Gastroesophageal sphincter (tissue), 4 donors: ENCODE data around the gene POC1A. TPM values are rescaled to one million over a fixed set of nuclear protein-coding genes. Genes with fewer than 3 reads are reported as not detected.
A peak's percentile ranks its signal among the peaks of the same experiment; 100 is the strongest.

Source experiments
- ATAC-seq: fragments of 150-250 bp; one replicate; pipeline ENCODE4 v1.9.1; 2016; ENCODE audit warnings: mild to moderate bottlenecking, moderate library complexity
- H3K27ac ChIP-seq, 4 donors: fragments of 200-600 bp; sonication (generic) in 3 of 4; 1 replicate in 3 of 4; 2 replicates in 1 of 4; pipeline ENCODE4 v1.5.1; 2016 to 2019
- H3K27me3 ChIP-seq: fragments of 200-600 bp; sonication (generic); one replicate; pipeline ENCODE4 v1.5.1; 2019
- H3K36me3 ChIP-seq, 2 donors: fragments of 200-600 bp; sonication (generic); one replicate each; pipeline ENCODE4 v1.5.1; 2019; ENCODE audit warnings: control low read depth in 1 of 2
- H3K4me1 ChIP-seq, 3 donors: fragments of 200-600 bp; sonication (generic); 1 replicate in 2 of 3; 2 replicates in 1 of 3; pipeline ENCODE4 v1.5.1; 2016 to 2019; ENCODE audit warnings: control low read depth in 2 of 3
- H3K4me3 ChIP-seq, 2 donors: fragments of 200-600 bp; sonication (generic); one replicate each; pipeline ENCODE4 v1.5.1; 2019; ENCODE audit warnings: mild to moderate bottlenecking in 1 of 2, moderate library complexity in 1 of 2
- H3K9me3 ChIP-seq, 3 donors: fragments of 200-600 bp; sonication (generic); one replicate each; pipeline ENCODE4 v1.5.1; 2017 to 2019; ENCODE audit warnings: control low read depth in 2 of 3
- CTCF ChIP-seq, 4 experiments: fragments of 200-600 bp in 2 of 4; fragments of 450-650 bp in 2 of 4; sonication (generic) in 1 of 4; IDR thresholded peaks; one replicate each; pipeline ENCODE4 v1.5.1; 2017 to 2019; ENCODE audit warnings: antibody characterized with exemption in 4 of 4, mild to moderate bottlenecking in 2 of 4, moderate library complexity in 2 of 4
- EP300 ChIP-seq: sonication (generic); formaldehyde crosslinking; IDR thresholded peaks from one replicate; pipeline ENCODE4 v1.6.1; 2017; ENCODE audit warnings: antibody characterized with exemption, mild to moderate bottlenecking
- POLR2A ChIP-seq, 2 donors: fragments of 450-650 bp; IDR thresholded peaks; one replicate each; pipeline ENCODE4 v1.6.1; 2017; ENCODE audit warnings: antibody characterized with exemption in 2 of 2, mild to moderate bottlenecking in 2 of 2, moderate library complexity in 1 of 2
- POLR2AphosphoS5 ChIP-seq: sonication (generic); formaldehyde crosslinking; IDR thresholded peaks from one replicate; pipeline ENCODE4 v1.6.1; 2017; ENCODE audit warnings: antibody characterized with exemption
- WGBS, 2 donors: methylation state at CpG; one replicate each; pipeline ENCODE4 v1.1.5; 2018; ENCODE audit warnings: low coverage in 1 of 2; 5-methylcytosine and 5-hydroxymethylcytosine counted together
- total RNA-seq, 4 donors: library from RNA; depleted of rRNA; stranded (reverse); fragments of >200 nt; gene quantifications; one replicate each; pipeline ENCODE4 v1.1.0, GENCODE V29; 2016

The POC1A gene
- total RNA-seq, 4 donors from 2014 or later, result 0.73 to 1.7 (median 0.93) TPM

- no peak for ATAC-seq
- Histone ChIP-seq H3K27me3 (no peaks in the 10 kb centered on the region), H3K4me3 (no peak overlapping the region), H3K36me3 (no peaks in the 10 kb centered on the region), H3K4me1 (peaks cover 0 to 28% (median 9%) of the 10 kb centered on the region in 3 donors), H3K9me3 (no peaks in the 10 kb centered on the region), H3K27ac (peak overlapping the region in 3 of 4 donors; percentile 80 to 83 (median 81))
- 80 to 100% methylated on average over 1 to 2 of the region's 4 CpGs for WGBS, 2 donors
- TF ChIP-seq POLR2A (IDR thresholded peaks at IDR 0.05) (no peak), EP300 (no peak)
Measured at GRCh38 chr3:52069855-52070254, 84.4 kb downstream of the POC1A start.

DNA sequence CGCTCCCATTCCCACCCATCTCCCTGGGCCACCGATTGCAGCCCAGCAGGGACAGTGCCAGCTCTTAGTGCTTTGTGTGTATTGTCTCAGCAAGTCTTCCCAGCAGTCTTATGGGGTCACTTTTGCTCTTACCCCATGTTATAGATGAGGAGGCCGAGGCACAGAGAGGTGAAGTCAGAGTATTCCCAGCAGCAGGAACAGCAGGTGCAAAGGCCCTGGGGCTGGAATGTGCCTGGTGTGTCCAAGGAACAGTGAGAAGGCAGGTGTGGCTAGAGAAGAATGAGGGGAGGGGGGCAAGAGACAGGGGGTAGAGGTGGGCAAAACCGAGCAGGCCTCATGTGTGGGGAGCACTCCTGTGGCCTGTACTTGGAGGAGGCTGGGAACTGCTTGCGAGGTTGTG, 85.1 kb downstream of the POC1A start:
- H3K4me3 ChIP-seq, result no peak overlapping the region
- ATAC-seq, result no peak
- no peaks in the 10 kb centered on the region for H3K36me3 ChIP-seq
- TF ChIP-seq POLR2A (IDR thresholded peaks at IDR 0.05) (no peak), CTCF (IDR thresholded peaks at IDR 0.05) (no peak), EP300 (no peak), POLR2AphosphoS5 (no peak)
- 77 to 100% methylated on average over 1 to 3 of the region's 5 CpGs for WGBS, 2 donors
- H3K27me3 ChIP-seq, result no peaks in the 10 kb centered on the region
- no peak overlapping the region for H3K27ac ChIP-seq
- peaks cover 0 to 28% (median 9%) of the 10 kb centered on the region in 3 donors for H3K4me1 ChIP-seq
- H3K9me3 ChIP-seq, result no peaks in the 10 kb centered on the region

DNA sequence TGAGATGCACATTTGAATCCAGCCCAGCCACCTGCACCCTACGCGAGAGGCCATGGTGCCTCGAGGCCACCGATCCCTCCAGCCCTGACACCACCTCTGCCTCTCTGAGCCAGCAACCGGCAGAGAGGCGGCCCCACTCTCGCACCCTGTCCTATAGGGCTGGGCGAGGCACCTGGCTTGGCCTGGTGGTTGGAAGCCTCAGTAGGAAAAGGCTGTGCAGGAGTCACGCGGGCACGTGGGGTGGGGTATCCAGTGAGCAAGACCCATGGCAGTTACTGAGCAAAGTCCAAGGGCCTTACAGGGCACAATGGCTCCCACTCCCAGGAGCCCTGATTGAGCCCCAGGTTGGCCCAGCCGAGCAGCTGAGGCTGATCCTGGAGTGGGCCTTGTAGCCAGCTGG, 85.5 kb downstream of the POC1A start:
- Histone ChIP-seq H3K27me3 (no peaks in the 10 kb centered on the region), H3K36me3 (no peaks in the 10 kb centered on the region), H3K4me3 (no peak overlapping the region), H3K9me3 (no peaks in the 10 kb centered on the region), H3K4me1 (peaks cover 0 to 28% (median 9%) of the 10 kb centered on the region in 3 donors), H3K27ac (no peak overlapping the region)
- TF ChIP-seq EP300 (no peak), POLR2A (IDR thresholded peaks at IDR 0.05) (no peak), POLR2AphosphoS5 (no peak), CTCF (IDR thresholded peaks at IDR 0.05) (no peak)
- no CpG with 5 or more reads among the region's 12 CpGs for WGBS, 2 donors
- no peak for ATAC-seq

DNA sequence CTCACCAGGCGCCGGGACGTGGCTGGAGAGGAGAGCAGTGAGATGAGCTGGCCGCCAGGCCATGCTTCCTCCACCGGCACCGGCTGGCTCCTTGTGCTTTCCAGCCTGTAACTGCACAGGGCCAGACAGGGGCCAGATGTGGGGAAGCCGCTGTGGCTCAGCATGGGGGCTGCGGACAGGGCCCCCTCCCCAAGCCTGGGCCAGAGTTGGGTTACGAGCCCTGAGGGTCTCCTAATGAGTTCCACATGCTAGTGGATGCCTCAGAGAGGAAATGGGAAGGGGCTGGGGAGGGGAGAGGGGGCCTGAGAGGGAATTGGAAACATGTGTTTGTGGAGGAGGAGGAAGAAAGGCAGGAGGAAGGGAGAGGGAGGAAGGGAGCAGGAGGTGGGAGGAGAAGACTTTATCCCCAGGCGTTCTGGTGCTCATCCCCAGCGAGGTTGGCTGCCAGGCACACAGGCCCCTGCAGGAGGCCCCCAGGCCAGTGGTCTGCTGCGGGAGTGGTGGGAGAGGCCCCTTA, 86.1 kb downstream of the POC1A start:
- Histone ChIP-seq H3K27me3 (no peaks in the 10 kb centered on the region), H3K4me1 (peaks cover 0 to 28% (median 9%) of the 10 kb centered on the region in 3 donors), H3K27ac (no peak overlapping the region), H3K9me3 (no peaks in the 10 kb centered on the region), H3K36me3 (no peaks in the 10 kb centered on the region), H3K4me3 (no peak overlapping the region)
- WGBS, 2 donors, result 62 to 89% methylated on average over 3 to 6 of the region's 12 CpGs
- ATAC-seq, result no peak
- TF ChIP-seq CTCF (IDR thresholded peaks at IDR 0.05) (no peak), POLR2AphosphoS5 (no peak), EP300 (no peak)

GRCh38 chr3:52067526-52067925, 86.7 kb downstream of the POC1A start:
- no peak overlapping the region for H3K27ac ChIP-seq
- ATAC-seq, result no peak

More at GRCh38 chr3:52067526-52067925, 86.7 kb downstream of the POC1A start:
- TF ChIP-seq POLR2AphosphoS5 (no peak), CTCF (IDR thresholded peaks at IDR 0.05) (no peak), EP300 (no peak), POLR2A (IDR thresholded peaks at IDR 0.05) (no peak)
- H3K9me3 ChIP-seq, result no peaks in the 10 kb centered on the region
- H3K36me3 ChIP-seq, result no peaks in the 10 kb centered on the region
- WGBS, 2 donors, result 73 to 88% methylated on average over 3 of the region's 4 CpGs
- no peak overlapping the region for H3K4me3 ChIP-seq
- peaks cover 0 to 31% (median 9%) of the 10 kb centered on the region in 3 donors for H3K4me1 ChIP-seq
- H3K27me3 ChIP-seq, result no peaks in the 10 kb centered on the region
